Peyer's patch (tissue), 4 donors: ENCODE results near the gene ITGA11. TPM values are rescaled to one million over a fixed set of nuclear protein-coding genes. Genes with fewer than 3 reads are reported as not detected.
A peak's percentile ranks its signal among the peaks of the same experiment; 100 is the strongest.

Experiments used
- DNase-seq, 3 donors: peaks; one replicate each; pipeline ENCODE4 v3.0.0-alpha.2; 2017 to 2019
- H3K27ac ChIP-seq, 4 donors: fragments of 200-600 bp; sonication (generic); one replicate each; pipeline ENCODE4 v1.5.1; 2016 to 2019
- H3K27me3 ChIP-seq, 2 donors: fragments of 200-600 bp; sonication (generic); one replicate each; pipeline ENCODE4 v1.5.1; 2019
- H3K36me3 ChIP-seq, 3 donors: fragments of 200-600 bp; sonication (generic); one replicate each; pipeline ENCODE4 v1.5.1; 2016 to 2019
- H3K4me1 ChIP-seq, 4 donors: fragments of 200-600 bp; sonication (generic); one replicate each; pipeline ENCODE4 v1.5.1; 2016 to 2019
- H3K4me3 ChIP-seq, 4 donors: fragments of 200-600 bp; sonication (generic); 1 replicate in 3 of 4; 2 replicates in 1 of 4; pipeline ENCODE4 v1.5.1; 2016 to 2019; ENCODE audit warnings: mild to moderate bottlenecking in 1 of 4
- H3K9me3 ChIP-seq, 4 donors: fragments of 200-600 bp; sonication (generic); one replicate each; pipeline ENCODE4 v1.5.1; 2016 to 2019; ENCODE audit warnings: mild to moderate bottlenecking in 1 of 4
- POLR2A ChIP-seq, 2 donors: fragments of 450-650 bp; IDR thresholded peaks; one replicate each; pipeline ENCODE4 v1.5.1; 2017; ENCODE audit warnings: antibody characterized with exemption in 2 of 2, mild to moderate bottlenecking in 2 of 2, moderate library complexity in 2 of 2
- total RNA-seq, 4 donors: library from RNA; depleted of rRNA; stranded (reverse); fragments of >200 nt; gene quantifications; one replicate each; pipeline ENCODE4 v1.1.0, GENCODE V29; 2016
- TF ChIP-seq, protein P1 (sequence below), 6 experiments: fragments of 450-650 bp in 4 of 6; fragments of 200-600 bp in 2 of 6; sonication (generic) in 1 of 6; IDR thresholded peaks; one replicate each; pipeline ENCODE4 v1.5.1; 2017 to 2019; ENCODE audit warnings: antibody characterized with exemption in 6 of 6, mild to moderate bottlenecking in 3 of 6, moderate library complexity in 1 of 6

The ITGA11 gene
- total RNA-seq, 4 donors from 2014 or later: 0.88 to 24.8 (median 2.6) TPM

GRCh38 chr15:68415501-68416157 lies 16.3 kb downstream of the ITGA11 start:
- TF ChIP-seq POLR2A (IDR thresholded peaks at IDR 0.05): no peak
- TF ChIP-seq, protein P1, sequence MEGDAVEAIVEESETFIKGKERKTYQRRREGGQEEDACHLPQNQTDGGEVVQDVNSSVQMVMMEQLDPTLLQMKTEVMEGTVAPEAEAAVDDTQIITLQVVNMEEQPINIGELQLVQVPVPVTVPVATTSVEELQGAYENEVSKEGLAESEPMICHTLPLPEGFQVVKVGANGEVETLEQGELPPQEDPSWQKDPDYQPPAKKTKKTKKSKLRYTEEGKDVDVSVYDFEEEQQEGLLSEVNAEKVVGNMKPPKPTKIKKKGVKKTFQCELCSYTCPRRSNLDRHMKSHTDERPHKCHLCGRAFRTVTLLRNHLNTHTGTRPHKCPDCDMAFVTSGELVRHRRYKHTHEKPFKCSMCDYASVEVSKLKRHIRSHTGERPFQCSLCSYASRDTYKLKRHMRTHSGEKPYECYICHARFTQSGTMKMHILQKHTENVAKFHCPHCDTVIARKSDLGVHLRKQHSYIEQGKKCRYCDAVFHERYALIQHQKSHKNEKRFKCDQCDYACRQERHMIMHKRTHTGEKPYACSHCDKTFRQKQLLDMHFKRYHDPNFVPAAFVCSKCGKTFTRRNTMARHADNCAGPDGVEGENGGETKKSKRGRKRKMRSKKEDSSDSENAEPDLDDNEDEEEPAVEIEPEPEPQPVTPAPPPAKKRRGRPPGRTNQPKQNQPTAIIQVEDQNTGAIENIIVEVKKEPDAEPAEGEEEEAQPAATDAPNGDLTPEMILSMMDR (IDR thresholded peaks at IDR 0.05): no peak
- H3K36me3 ChIP-seq: no peaks in the 10 kb centered on the region
- DNase-seq: peak in 1 of 3 donors; percentile 8
- H3K27ac ChIP-seq: no peak overlapping the region
- H3K4me1 ChIP-seq: no peaks in the 10 kb centered on the region
- no peaks in the 10 kb centered on the region for H3K27me3 ChIP-seq
- no peaks in the 10 kb centered on the region for H3K9me3 ChIP-seq
- no peak overlapping the region for H3K4me3 ChIP-seq

DNA sequence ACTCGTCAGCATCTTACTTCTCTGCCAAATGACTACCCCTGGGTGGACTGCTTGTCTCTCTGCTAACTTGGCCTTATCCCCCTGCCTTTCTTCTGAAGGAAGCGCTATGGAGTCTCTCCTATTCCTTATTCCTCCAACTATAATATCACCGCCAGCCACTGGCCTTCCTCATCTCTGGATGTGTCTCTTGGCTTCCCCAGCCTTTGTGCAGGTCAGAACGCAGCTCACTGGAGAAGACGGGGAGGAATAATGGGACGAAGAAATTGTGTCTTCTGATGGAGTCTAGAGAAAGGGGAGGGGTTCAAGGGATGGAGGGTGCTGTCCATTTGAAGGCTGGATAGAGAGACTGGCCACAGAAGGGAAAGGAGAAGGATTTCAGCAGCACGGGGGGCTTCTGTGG lies 16.9 kb downstream of the ITGA11 start:
- H3K4me1 ChIP-seq: no peaks in the 10 kb centered on the region
- no peaks in the 10 kb centered on the region for H3K9me3 ChIP-seq
- H3K27me3 ChIP-seq: no peaks in the 10 kb centered on the region
- no peak overlapping the region for H3K4me3 ChIP-seq
- no peak for DNase-seq
- no peak overlapping the region for H3K27ac ChIP-seq
- no peaks in the 10 kb centered on the region for H3K36me3 ChIP-seq
- no peak for TF ChIP-seq POLR2A (IDR thresholded peaks at IDR 0.05)
- TF ChIP-seq, protein P1 (IDR thresholded peaks at IDR 0.05): no peak

GRCh38 chr15:68414591-68414990 lies 17.4 kb downstream of the ITGA11 start:
- H3K27ac ChIP-seq: no peak overlapping the region
- TF ChIP-seq, protein P1 (IDR thresholded peaks at IDR 0.05): no peak
- TF ChIP-seq POLR2A (IDR thresholded peaks at IDR 0.05): no peak
- DNase-seq: no peak

GRCh38 chr15:68414206-68414555 lies 17.8 kb downstream of the ITGA11 start:
- Histone ChIP-seq H3K9me3 (no peaks in the 10 kb centered on the region), H3K36me3 (no peaks in the 10 kb centered on the region), H3K27ac (peak overlapping the region in 1 of 4 donors; percentile 10), H3K4me1 (no peaks in the 10 kb centered on the region), H3K4me3 (no peak overlapping the region), H3K27me3 (no peaks in the 10 kb centered on the region)
- TF ChIP-seq, protein P1 (IDR thresholded peaks at IDR 0.05): no peak
- TF ChIP-seq POLR2A (IDR thresholded peaks at IDR 0.05): no peak
- DNase-seq: no peak

More at GRCh38 chr15:68414591-68414990, 17.4 kb downstream of the ITGA11 start:
- no peaks in the 10 kb centered on the region for H3K36me3 ChIP-seq
- H3K4me1 ChIP-seq: no peaks in the 10 kb centered on the region
- no peaks in the 10 kb centered on the region for H3K27me3 ChIP-seq
- H3K9me3 ChIP-seq: no peaks in the 10 kb centered on the region
- no peak overlapping the region for H3K4me3 ChIP-seq

DNA sequence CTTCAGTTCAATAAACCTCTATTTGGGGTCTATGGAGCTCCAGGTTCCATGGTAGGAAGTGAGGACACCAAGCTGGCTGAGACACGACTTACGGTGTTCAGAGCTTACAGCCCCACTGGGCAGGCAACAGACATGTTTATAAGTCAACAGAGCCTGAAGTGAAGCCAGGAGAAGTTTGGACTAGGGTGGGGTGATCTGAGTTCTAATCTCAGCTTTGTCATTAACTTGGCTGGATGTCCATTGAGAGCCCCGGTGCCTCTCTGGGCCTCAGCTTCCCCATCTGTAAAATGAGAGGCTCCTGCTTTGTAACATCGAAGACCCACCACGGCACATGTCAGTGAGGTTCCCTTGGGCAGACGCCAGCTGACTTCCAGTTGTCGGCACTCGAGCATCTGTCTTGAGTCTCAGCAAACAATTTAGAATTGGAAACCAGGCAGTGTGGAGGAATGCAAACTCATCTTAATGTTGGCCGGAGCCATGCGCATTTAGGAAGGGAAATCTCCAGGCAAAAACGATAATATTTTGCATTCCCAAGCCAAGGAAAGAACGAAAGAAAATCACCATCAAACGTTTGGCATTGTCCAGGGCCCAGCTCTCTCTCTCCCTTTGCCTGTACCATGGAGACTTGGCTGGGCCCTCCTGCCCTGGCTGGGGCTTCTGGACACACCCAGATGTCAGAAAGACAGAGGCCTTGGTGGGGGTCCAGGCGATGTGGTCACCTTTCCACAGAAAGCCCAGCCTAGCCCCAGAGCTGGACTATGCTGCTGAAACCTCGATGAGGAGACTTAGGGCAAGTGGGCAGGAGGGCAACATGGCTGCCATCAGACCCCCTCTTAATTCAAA lies 18.4 kb downstream of the ITGA11 start:
- no peak for TF ChIP-seq POLR2A (IDR thresholded peaks at IDR 0.05)
- TF ChIP-seq, protein P1 (IDR thresholded peaks at IDR 0.05): no peak
- Histone ChIP-seq H3K36me3 (no peaks in the 10 kb centered on the region), H3K4me3 (no peak overlapping the region), H3K27me3 (no peaks in the 10 kb centered on the region), H3K9me3 (no peaks in the 10 kb centered on the region), H3K27ac (peak overlapping the region in 3 of 4 donors; percentile 5 to 26 (median 10)), H3K4me1 (no peaks in the 10 kb centered on the region)
- DNase-seq: peak in 2 of 3 donors; percentile 40 to 45
